CD14-positive monocyte (primary cell): Measurements from ENCODE around the gene LMO7. TPM values are rescaled to one million over a fixed set of nuclear protein-coding genes. Genes with fewer than 3 reads are reported as not detected.

ENCODE experiments used
- DNase-seq, 3 donors: peaks; one replicate each; pipeline ENCODE4 v3.0.0-alpha.2; 2011 to 2022
- H2AFZ ChIP-seq: 2 replicates; pipeline ENCODE4 v1.6.0; 2012; ENCODE audit warnings: mild to moderate bottlenecking, low read depth, low read length, inconsistent platforms; ENCODE audit not compliant: insufficient read depth, poor library complexity, severe bottlenecking
- H3K27ac ChIP-seq, 2 donors: 1 replicate in 1 of 2; 2 replicates in 1 of 2; pipeline ENCODE4 v1.5.1; 2012 to 2013; ENCODE audit warnings: low read length in 2 of 2, control low read depth in 1 of 2, inconsistent platforms in 1 of 2, low read depth in 1 of 2, mild to moderate bottlenecking in 1 of 2
- H3K27me3 ChIP-seq, 2 donors: one replicate each; pipeline versions ENCODE4 v1.6.0 to v1.6.1; 2011 to 2013; ENCODE audit warnings: low read length in 2 of 2; ENCODE audit not compliant: control insufficient read depth in 2 of 2, insufficient read depth in 2 of 2
- H3K36me3 ChIP-seq, 2 donors: replicated peaks in 1 of 2; 1 replicate in 1 of 2; 2 replicates in 1 of 2; pipeline versions ENCODE4 v1.5.1 to v1.6.1; 2012 to 2013; ENCODE audit warnings: low read length in 2 of 2, control low read depth in 1 of 2, inconsistent platforms in 1 of 2, mild to moderate bottlenecking in 1 of 2; ENCODE audit not compliant: insufficient read depth in 2 of 2, control insufficient read depth in 1 of 2
- H3K4me1 ChIP-seq, 2 donors: 1 replicate in 1 of 2; 2 replicates in 1 of 2; pipeline versions ENCODE4 v1.5.1 to v1.6.1; 2012 to 2013; ENCODE audit warnings: low read length in 2 of 2, control low read depth in 1 of 2, inconsistent platforms in 1 of 2, mild to moderate bottlenecking in 1 of 2, moderate library complexity in 1 of 2; ENCODE audit not compliant: insufficient read depth in 2 of 2, control insufficient read depth in 1 of 2
- H3K4me2 ChIP-seq: replicated peaks from 2 replicates; pipeline ENCODE3; 2012; ENCODE audit warnings: low read length, moderate library complexity, mild to moderate bottlenecking; ENCODE audit not compliant: poor library complexity, severe bottlenecking; ENCODE audit errors: extremely low read depth
- H3K4me3 ChIP-seq, 3 experiments: fragments of 200-600 bp in 1 of 3; sonication (generic) in 1 of 3; replicated peaks in 1 of 3; 1 replicate in 2 of 3; 2 replicates in 1 of 3; pipeline ENCODE4 v1.5.1; 2011 to 2013; ENCODE audit warnings: low read length in 3 of 3, mild to moderate bottlenecking in 3 of 3, control low read depth in 2 of 3, low read depth in 2 of 3, inconsistent platforms in 1 of 3, moderate library complexity in 1 of 3
- H3K79me2 ChIP-seq: 2 replicates; pipeline ENCODE4 v1.6.0; 2012; ENCODE audit warnings: mild to moderate bottlenecking, control low read depth, inconsistent platforms, low read length, moderate library complexity; ENCODE audit not compliant: insufficient read depth
- H3K9ac ChIP-seq: 2 replicates; pipeline ENCODE4 v1.6.0; 2017; ENCODE audit warnings: low read length, mild to moderate bottlenecking; ENCODE audit not compliant: insufficient read depth, poor library complexity, severe bottlenecking
- H3K9me3 ChIP-seq, 2 donors: replicated peaks in 1 of 2; 1 replicate in 1 of 2; 2 replicates in 1 of 2; pipeline versions ENCODE4 v1.5.1 to v1.6.1; 2012 to 2013; ENCODE audit warnings: low read length in 2 of 2, control low read depth in 1 of 2; ENCODE audit not compliant: control insufficient read depth in 1 of 2, insufficient read depth in 1 of 2
- H4K20me1 ChIP-seq: 2 replicates; pipeline ENCODE4 v1.6.0; 2012; ENCODE audit warnings: mild to moderate bottlenecking, low read length, control low read depth, moderate library complexity; ENCODE audit not compliant: insufficient read depth
- H3K27ac Mint-ChIP-seq, 7 donors: one replicate each; pipeline ENCODE4 v1.8.0; 2020; ENCODE audit warnings: mild to moderate bottlenecking in 7 of 7, mixed read lengths in 7 of 7, moderate library complexity in 6 of 7, inconsistent platforms in 2 of 7
- H3K27me3 Mint-ChIP-seq, 3 donors: one replicate each; pipeline ENCODE4 v1.8.0; 2021 to 2022; ENCODE audit warnings: low read depth in 3 of 3, mild to moderate bottlenecking in 3 of 3, mixed read lengths in 3 of 3, moderate library complexity in 3 of 3, inconsistent platforms in 1 of 3
- H3K36me3 Mint-ChIP-seq, 2 donors: one replicate each; pipeline ENCODE4 v1.8.0; 2020; ENCODE audit warnings: mixed read lengths in 2 of 2, inconsistent platforms in 1 of 2, mild to moderate bottlenecking in 1 of 2
- H3K4me1 Mint-ChIP-seq: one replicate; pipeline ENCODE4 v1.8.0; 2020; ENCODE audit warnings: mild to moderate bottlenecking, mixed read lengths
- H3K4me3 Mint-ChIP-seq, 2 donors: one replicate each; pipeline ENCODE4 v1.8.0; 2020; ENCODE audit warnings: mild to moderate bottlenecking in 2 of 2, mixed read lengths in 2 of 2, moderate library complexity in 1 of 2
- H3K9me3 Mint-ChIP-seq, 7 donors: one replicate each; pipeline ENCODE4 v1.8.0; 2020 to 2022; ENCODE audit warnings: mixed read lengths in 7 of 7, mild to moderate bottlenecking in 6 of 7, moderate library complexity in 6 of 7, inconsistent platforms in 2 of 7
- CTCF ChIP-seq: fragments of 200-600 bp; IDR thresholded peaks from one replicate; pipeline ENCODE4 v1.8.0; 2022; ENCODE audit warnings: antibody characterized with exemption, mild to moderate bottlenecking
- WGBS: methylation state at CpG from one replicate; pipeline ENCODE4 v1.1.5; 2013; ENCODE audit warnings: missing lambda C conversion rate; ENCODE audit not compliant: insufficient coverage; 5-methylcytosine and 5-hydroxymethylcytosine counted together
- intact Hi-C, 2 donors: fragments of 100-400 bp; cut with micrococcal nuclease; formaldehyde crosslinking; loops; one replicate each; pipeline versions ENCODE4 v1.15.0 to v1.15.1; 2023
- polyA plus RNA-seq, 3 donors: library from polyadenylated mRNA; depleted of rRNA in 1 of 3; unstranded in 2 of 3; stranded (reverse) in 1 of 3; fragments of 300-500 nt in 2 of 3; fragments of >200 nt in 1 of 3; fragmentation: Illumina TruSeq in 2 of 3; gene quantifications; 1 replicate in 2 of 3; 2 replicates in 1 of 3; pipeline ENCODE4 v1.2.3, GENCODE V29; 2012 to 2021

LMO7 gene
- polyA plus RNA-seq, 3 donors = 0.79 to 1.6 (median 0.90) TPM

- Mint-ChIP-seq H3K9me3 (peaks cover 0 to 4% (median 4%) of the 10 kb centered on the region in 7 donors), H3K4me3 (no peak overlapping the region), H3K27ac (no peak overlapping the region), H3K36me3 (no peaks in the 10 kb centered on the region), H3K27me3 (peaks cover 0 to 6% (median 1%) of the 10 kb centered on the region in 3 donors), H3K4me1 (no peaks in the 10 kb centered on the region)
- Histone ChIP-seq H2AFZ (no peak overlapping the region), H3K9ac (no peak overlapping the region), H3K27ac (no peak overlapping the region), H3K36me3 (no peaks in the 10 kb centered on the region), H3K79me2 (no peaks in the 10 kb centered on the region), H3K27me3 (no peaks in the 10 kb centered on the region), H3K9me3 (no peaks in the 10 kb centered on the region), H3K4me2 (no peak overlapping the region), H4K20me1 (no peaks in the 10 kb centered on the region), H3K4me3 (no peak overlapping the region), H3K4me1 (no peaks in the 10 kb centered on the region)
- DNase-seq = no peak
- TF ChIP-seq CTCF = no peak
- WGBS = no CpG with 5 or more reads among the region's 2 CpGs
- intact Hi-C loops = no loop called here
Observed at GRCh38 chr13:75904012-75904411, 267.9 kb downstream of the LMO7 start.

- H3K27ac ChIP-seq = no peak overlapping the region
- Mint-ChIP-seq H3K27ac (no peak overlapping the region), H3K36me3 (no peaks in the 10 kb centered on the region), H3K4me3 (no peak overlapping the region), H3K9me3 (peaks cover 0 to 4% (median 2%) of the 10 kb centered on the region in 7 donors), H3K27me3 (peaks cover 0 to 6% (median 1%) of the 10 kb centered on the region in 3 donors), H3K4me1 (no peaks in the 10 kb centered on the region)
- TF ChIP-seq CTCF = no peak
- H2AFZ ChIP-seq = no peak overlapping the region
- H3K79me2 ChIP-seq = no peaks in the 10 kb centered on the region
- H3K4me1 ChIP-seq = no peaks in the 10 kb centered on the region
- no peaks in the 10 kb centered on the region for H4K20me1 ChIP-seq
- H3K4me2 ChIP-seq = no peak overlapping the region
- no peaks in the 10 kb centered on the region for H3K36me3 ChIP-seq
- no peak for DNase-seq
- H3K27me3 ChIP-seq = no peaks in the 10 kb centered on the region
- no CpG with 5 or more reads among the region's 5 CpGs for WGBS
- intact Hi-C loops = no loop called here
- no peak overlapping the region for H3K4me3 ChIP-seq
- no peaks in the 10 kb centered on the region for H3K9me3 ChIP-seq
- H3K9ac ChIP-seq = no peak overlapping the region
Observed at GRCh38 chr13:75906315-75906714, 270.2 kb downstream of the LMO7 start.
